OCI-LY7 (cell line): ENCODE data around the gene IFRD2.

Experiments
- EZH2phosphoT487 ChIP-seq: fragments of 200-600 bp; sonication (generic); IDR thresholded peaks from 2 replicates; pipeline ENCODE4 v1.6.1; 2018; ENCODE audit warnings: low read depth, borderline replicate concordance, mild to moderate bottlenecking, mixed run types, antibody characterized with exemption, low read length, moderate library complexity, mixed read lengths
- TF ChIP-seq, protein P1 (sequence below): fragments of 200-600 bp; sonication (generic); conservative IDR thresholded peaks from 2 replicates; pipeline ENCODE4 v1.5.1; 2014; ENCODE audit warnings: mild to moderate bottlenecking, antibody characterized with exemption, low read length, moderate library complexity, mixed read lengths

DNA sequence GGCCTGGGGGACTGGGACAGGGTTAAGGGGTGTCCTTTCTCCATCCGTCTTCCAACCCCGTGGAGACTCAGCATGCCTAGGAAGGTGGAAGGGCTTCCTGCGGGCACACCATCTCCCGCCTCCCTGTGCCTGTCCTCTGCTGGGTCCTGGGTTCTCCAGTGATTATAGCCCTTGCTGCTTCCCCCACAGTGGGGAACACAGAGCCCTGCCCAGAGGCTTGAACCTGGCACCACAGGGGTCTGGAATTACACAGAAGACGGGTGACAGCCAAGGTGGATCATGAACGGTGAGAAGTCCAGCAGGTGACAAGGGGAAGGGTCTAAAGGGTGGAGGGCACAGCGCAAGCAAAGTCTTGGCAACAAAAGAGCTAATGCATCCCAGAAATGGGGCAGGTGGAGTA is 29.5 kb downstream of the IFRD2 start:
- TF ChIP-seq, protein P1, sequence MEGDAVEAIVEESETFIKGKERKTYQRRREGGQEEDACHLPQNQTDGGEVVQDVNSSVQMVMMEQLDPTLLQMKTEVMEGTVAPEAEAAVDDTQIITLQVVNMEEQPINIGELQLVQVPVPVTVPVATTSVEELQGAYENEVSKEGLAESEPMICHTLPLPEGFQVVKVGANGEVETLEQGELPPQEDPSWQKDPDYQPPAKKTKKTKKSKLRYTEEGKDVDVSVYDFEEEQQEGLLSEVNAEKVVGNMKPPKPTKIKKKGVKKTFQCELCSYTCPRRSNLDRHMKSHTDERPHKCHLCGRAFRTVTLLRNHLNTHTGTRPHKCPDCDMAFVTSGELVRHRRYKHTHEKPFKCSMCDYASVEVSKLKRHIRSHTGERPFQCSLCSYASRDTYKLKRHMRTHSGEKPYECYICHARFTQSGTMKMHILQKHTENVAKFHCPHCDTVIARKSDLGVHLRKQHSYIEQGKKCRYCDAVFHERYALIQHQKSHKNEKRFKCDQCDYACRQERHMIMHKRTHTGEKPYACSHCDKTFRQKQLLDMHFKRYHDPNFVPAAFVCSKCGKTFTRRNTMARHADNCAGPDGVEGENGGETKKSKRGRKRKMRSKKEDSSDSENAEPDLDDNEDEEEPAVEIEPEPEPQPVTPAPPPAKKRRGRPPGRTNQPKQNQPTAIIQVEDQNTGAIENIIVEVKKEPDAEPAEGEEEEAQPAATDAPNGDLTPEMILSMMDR, result no peak
- TF ChIP-seq EZH2phosphoT487, result no peak
